HCT116 (cell line): ENCODE results near the gene IL19. TPM values are rescaled to one million over a fixed set of nuclear protein-coding genes. Genes with fewer than 3 reads are reported as not detected.

Experiments
- ATAC-seq: fragments of 200-7000 bp; cut with Tn5 transposase; 2 replicates; pipeline ENCODE4 v1.9.1; 2020; ENCODE audit warnings: mild to moderate bottlenecking, moderate library complexity
- BruUV-seq: library from RNA; stranded (reverse); fragments of 400-500 nt; replicated peaks from 2 replicates; lab custom pipeline; 2021; lab: Mats Ljungman, UMichigan
- CTCF ChIA-PET: fragments of 300-600 bp; sonication (Branson Sonifier 250); formaldehyde crosslinking; loops from one replicate; lab custom pipeline; 2021; ENCODE audit warnings: antibody characterized with exemption; lab: Charles Lee
- POLR2A ChIA-PET: fragments of 300-600, 350-600 bp; sonication (Branson Sonifier 250); formaldehyde crosslinking; loops from one replicate; lab custom pipeline; 2021; ENCODE audit warnings: antibody characterized with exemption; lab: Charles Lee
- RAD21 ChIA-PET, 2 experiments: fragments of 300-600 bp; sonication (Branson Sonifier 250); formaldehyde crosslinking; loops; one replicate each; lab custom pipeline; 2023; ENCODE audit warnings: low total read pairs in 2 of 2; ENCODE audit not compliant: uncharacterized antibody in 2 of 2, unreplicated experiment in 2 of 2, low non-redundant PET in 1 of 2; lab: Charles Lee
- DNase-seq: peaks from one replicate; pipeline ENCODE4 v3.0.0-alpha.2; 2010; ENCODE audit warnings: low read depth, low spot score
- H2AFZ ChIP-seq: fragments of 200-600 bp; shearing (Covaris generic), sonication (generic); 2 replicates; pipeline ENCODE4 v1.6.1; 2017; ENCODE audit warnings: low read depth, mixed run types, mixed read lengths, antibody characterized with exemption, low read length; ENCODE audit not compliant: poor library complexity, severe bottlenecking
- H3K27ac ChIP-seq: 2 replicates; pipeline ENCODE4 v1.5.1; 2012; ENCODE audit warnings: low read depth, low read length
- H3K27me3 ChIP-seq: fragments of 200-600 bp; sonication (generic); 2 replicates; pipeline ENCODE4 v1.6.1; 2016; ENCODE audit warnings: mixed run types, low read length, mixed read lengths; ENCODE audit not compliant: insufficient read depth
- H3K36me3 ChIP-seq, 2 experiments: fragments of 200-500 bp in 1 of 2; fragments of 200-600 bp in 1 of 2; sonication (Bioruptor generic) in 1 of 2; sonication (generic) in 1 of 2; 2 replicates each; pipeline versions ENCODE4 v1.5.1 to v1.6.1; 2014 to 2016; ENCODE audit warnings: low read length in 2 of 2, inconsistent platforms in 1 of 2, mixed read lengths in 1 of 2, mixed run types in 1 of 2; ENCODE audit not compliant: insufficient read depth in 2 of 2, control insufficient read depth in 1 of 2
- H3K4me1 ChIP-seq, 2 experiments: fragments of 200-600 bp in 1 of 2; sonication (generic) in 1 of 2; 2 replicates each; pipeline versions ENCODE4 v1.5.1 to v1.6.1; 2012 to 2017; ENCODE audit warnings: low read length in 2 of 2, inconsistent platforms in 1 of 2, mild to moderate bottlenecking in 1 of 2, mixed read lengths in 1 of 2, mixed run types in 1 of 2, moderate library complexity in 1 of 2; ENCODE audit not compliant: insufficient read depth in 2 of 2, control insufficient read depth in 1 of 2
- H3K4me2 ChIP-seq: fragments of 200-600 bp; sonication (generic); 2 replicates; pipeline ENCODE4 v1.6.1; 2017; ENCODE audit warnings: mixed run types, low read length, mixed read lengths
- H3K4me3 ChIP-seq, 2 experiments: fragments of 200-600 bp in 1 of 2; sonication (generic) in 1 of 2; replicated peaks in 1 of 2; 2 replicates each; pipeline ENCODE4 v1.5.1; 2011 to 2016; ENCODE audit warnings: low read length in 2 of 2, control low read depth in 1 of 2, low read depth in 1 of 2, mild to moderate bottlenecking in 1 of 2, mixed read lengths in 1 of 2, mixed run types in 1 of 2
- H3K79me2 ChIP-seq: fragments of 200-600 bp; sonication (generic); 2 replicates; pipeline ENCODE4 v1.6.1; 2017; ENCODE audit warnings: mild to moderate bottlenecking, mixed run types, low read length, moderate library complexity, mixed read lengths; ENCODE audit not compliant: insufficient read depth
- H3K9ac ChIP-seq: fragments of 200-600 bp; sonication (generic); 2 replicates; pipeline ENCODE4 v1.6.1; 2016; ENCODE audit warnings: low read length, mixed read lengths
- H3K9me2 ChIP-seq: fragments of 200-600 bp; sonication (generic), shearing (Covaris generic); 2 replicates; pipeline ENCODE4 v1.6.1; 2017; ENCODE audit warnings: mixed run types, mild to moderate bottlenecking, moderate library complexity; ENCODE audit not compliant: insufficient read depth
- H3K9me3 ChIP-seq, 2 experiments: fragments of 200-500 bp in 1 of 2; fragments of 200-600 bp in 1 of 2; sonication (Bioruptor generic) in 1 of 2; sonication (generic) in 1 of 2; 2 replicates each; pipeline ENCODE4 v1.6.1; 2014 to 2017; ENCODE audit warnings: low read length in 2 of 2, mixed read lengths in 2 of 2, inconsistent platforms in 1 of 2, low read depth in 1 of 2, mild to moderate bottlenecking in 1 of 2, mixed run types in 1 of 2, moderate library complexity in 1 of 2; ENCODE audit not compliant: control insufficient read depth in 1 of 2, insufficient read depth in 1 of 2
- H4K20me1 ChIP-seq: fragments of 200-600 bp; sonication (generic), shearing (Covaris generic); 2 replicates; pipeline ENCODE4 v1.6.1; 2017; ENCODE audit warnings: mixed run types, mild to moderate bottlenecking, moderate library complexity; ENCODE audit not compliant: insufficient read depth
- CTCF ChIP-seq, 3 experiments: fragments of 200-600 bp in 1 of 3; sonication (generic) in 1 of 3; IDR thresholded peaks in 2 of 3; conservative IDR thresholded peaks in 1 of 3; 2 replicates each; pipeline ENCODE4 v1.5.1; 2012 to 2017; ENCODE audit warnings: low read depth in 2 of 3, low read length in 2 of 3, antibody characterized with exemption in 1 of 3, borderline replicate concordance in 1 of 3, control low read depth in 1 of 3, mild to moderate bottlenecking in 1 of 3, mixed read lengths in 1 of 3, mixed run types in 1 of 3, moderate library complexity in 1 of 3; ENCODE audit not compliant: insufficient read depth in 1 of 3
- ELF1 ChIP-seq: IDR thresholded peaks from 2 replicates; pipeline ENCODE4 v1.6.1; 2012; ENCODE audit warnings: low read depth, borderline replicate concordance
- EZH2 ChIP-seq: fragments of 200-600 bp; sonication (generic); IDR thresholded peaks from 2 replicates; pipeline ENCODE4 v1.6.1; 2017; ENCODE audit warnings: antibody characterized with exemption, mixed run types
- MAX ChIP-seq: IDR thresholded peaks from 2 replicates; pipeline ENCODE4 v1.6.1; 2012
- RAD21 ChIP-seq: IDR thresholded peaks from 2 replicates; pipeline ENCODE4 v1.6.1; 2012; ENCODE audit warnings: low read depth, mild to moderate bottlenecking
- SP1 ChIP-seq: IDR thresholded peaks from 2 replicates; pipeline ENCODE4 v1.6.1; 2012; ENCODE audit warnings: low read depth
- SRF ChIP-seq: IDR thresholded peaks from 2 replicates; pipeline ENCODE4 v1.6.1; 2012; ENCODE audit warnings: low read depth
- ZFX ChIP-seq: fragments of 450-650 bp; IDR thresholded peaks from 2 replicates; pipeline ENCODE4 v1.6.1; 2017
- intact Hi-C: fragments of 100-400 bp; cut with micrococcal nuclease; formaldehyde crosslinking; loops from 2 replicates; pipeline ENCODE4 v1.10.0; 2022
- total RNA-seq: library from RNA; stranded (reverse); gene quantifications from one replicate; pipeline ENCODE4 v1.2.1, GENCODE V29; 2021; ENCODE audit not compliant: unreplicated experiment

Gene IL19
- total RNA-seq, 1 experiment from 2014 or later: not detected

GRCh38 chr1:206805357-206805756 is 34.8 kb downstream of the IL19 start:
- no peaks in the 10 kb centered on the region for H3K9me2 ChIP-seq
- BruUV-seq: no TSS peak
- intact Hi-C loops: loop anchor here (5.0 kb wide), 1 partner anchor 107 kb away; no protein-coding TSS in a partner anchor
- H3K27me3 ChIP-seq: peaks cover 12% of the 10 kb centered on the region
- no peaks in the 10 kb centered on the region for H3K36me3 ChIP-seq
- DNase-seq (no peak), ATAC-seq (no peak)
- no peaks in the 10 kb centered on the region for H3K4me1 ChIP-seq
- no peak overlapping the region for H3K4me2 ChIP-seq
- H3K27ac ChIP-seq: no peak overlapping the region
- no peak overlapping the region for H3K4me3 ChIP-seq
- ChIA-PET RAD21 (no interaction called here), POLR2A (no interaction called here), CTCF (interaction anchor here (1.8 kb wide), 1 partner anchor 107 kb away, joined by 8 read pairs; no protein-coding TSS in a partner anchor)
- H3K9ac ChIP-seq: no peak overlapping the region
- H3K79me2 ChIP-seq: no peaks in the 10 kb centered on the region
- H2AFZ ChIP-seq: no peak overlapping the region
- H3K9me3 ChIP-seq: no peaks in the 10 kb centered on the region
- H4K20me1 ChIP-seq: no peaks in the 10 kb centered on the region
- no peak for TF ChIP-seq ZFX

- Histone ChIP-seq H3K79me2 (no peaks in the 10 kb centered on the region), H3K4me1 (no peaks in the 10 kb centered on the region), H2AFZ (no peak overlapping the region), H3K27me3 (peaks cover 12% of the 10 kb centered on the region), H3K4me3 (no peak overlapping the region), H3K4me2 (no peak overlapping the region), H3K9me2 (no peaks in the 10 kb centered on the region), H3K9ac (no peak overlapping the region), H3K27ac (no peak overlapping the region), H4K20me1 (no peaks in the 10 kb centered on the region), H3K36me3 (no peaks in the 10 kb centered on the region), H3K9me3 (peaks cover 0 to 7% of the 10 kb centered on the region in 2 experiments; a peak in 1 of 4 replicates)
- DNase-seq (no peak), ATAC-seq (peak; percentile 68)
- BruUV-seq: no TSS peak
- intact Hi-C loops: loop anchor here (5.0 kb wide), 1 partner anchor 104 kb away; no protein-coding TSS in a partner anchor
- ChIA-PET RAD21 (interaction anchor here (0.8 to 1.8 kb wide), 4 partner anchors 103 to 175 kb away, joined by 3 to 9 read pairs (median 6); no protein-coding TSS in a partner anchor), POLR2A (no interaction called here), CTCF (interaction anchor here (1.0 to 3.4 kb wide), 7 partner anchors 9 to 173 kb away, joined by 3 to 26 read pairs (median 13); no protein-coding TSS in a partner anchor)
- TF ChIP-seq EZH2 (no peak), CTCF (IDR thresholded peaks at IDR 0.05 in 2 of 3, conservative IDR thresholded peaks at IDR 0.05 in 1 of 3; ENCODE audit: borderline replicate concordance in 1 of 3, insufficient read depth in 1 of 3, low read depth in 2 of 3, low read length in 2 of 3) (peak; percentile 24 to 44 (median 38); a peak in 5 of 6 replicates), ZFX (no peak), MAX (no peak), SRF (no peak), ELF1 (no peak), RAD21 (peak; percentile 60), SP1 (no peak)
Observed at GRCh38 chr1:206808615-206809014, 38.0 kb downstream of the IL19 start.
